GM15510 (cell line): Measurements from ENCODE around the gene RUFY2.

Experiments
- POLR2A ChIP-seq: IDR thresholded peaks from 3 replicates; pipeline ENCODE4 v1.6.1; 2011; ENCODE audit warnings: borderline replicate concordance; ENCODE audit not compliant: insufficient read length; ENCODE audit errors: extremely low read depth

Gene RUFY2

GRCh38 chr10:68303849-68304412 lies 103.1 kb downstream of the RUFY2 start:
- TF ChIP-seq POLR2A = no peak

- no peak for TF ChIP-seq POLR2A
Observed at GRCh38 chr10:68302871-68303270, 104.2 kb downstream of the RUFY2 start.

- no peak for TF ChIP-seq POLR2A
Observed at GRCh38 chr10:68302503-68302823, 104.6 kb downstream of the RUFY2 start.

- no peak for TF ChIP-seq POLR2A
Observed at GRCh38 chr10:68301790-68302502, 105.1 kb downstream of the RUFY2 start.

GRCh38 chr10:68301301-68301700 lies 105.8 kb downstream of the RUFY2 start:
- no peak for TF ChIP-seq POLR2A

- TF ChIP-seq POLR2A = no peak
Observed at GRCh38 chr10:68296843-68297663, 110.0 kb downstream of the RUFY2 start.
